Measurements from ENCODE around the gene LCLAT1. TPM values are rescaled to one million over a fixed set of nuclear protein-coding genes. Genes with fewer than 3 reads are reported as not detected.

LCLAT1 gene
- polyA plus RNA-seq, 1 experiment: 10.8 TPM

DNA sequence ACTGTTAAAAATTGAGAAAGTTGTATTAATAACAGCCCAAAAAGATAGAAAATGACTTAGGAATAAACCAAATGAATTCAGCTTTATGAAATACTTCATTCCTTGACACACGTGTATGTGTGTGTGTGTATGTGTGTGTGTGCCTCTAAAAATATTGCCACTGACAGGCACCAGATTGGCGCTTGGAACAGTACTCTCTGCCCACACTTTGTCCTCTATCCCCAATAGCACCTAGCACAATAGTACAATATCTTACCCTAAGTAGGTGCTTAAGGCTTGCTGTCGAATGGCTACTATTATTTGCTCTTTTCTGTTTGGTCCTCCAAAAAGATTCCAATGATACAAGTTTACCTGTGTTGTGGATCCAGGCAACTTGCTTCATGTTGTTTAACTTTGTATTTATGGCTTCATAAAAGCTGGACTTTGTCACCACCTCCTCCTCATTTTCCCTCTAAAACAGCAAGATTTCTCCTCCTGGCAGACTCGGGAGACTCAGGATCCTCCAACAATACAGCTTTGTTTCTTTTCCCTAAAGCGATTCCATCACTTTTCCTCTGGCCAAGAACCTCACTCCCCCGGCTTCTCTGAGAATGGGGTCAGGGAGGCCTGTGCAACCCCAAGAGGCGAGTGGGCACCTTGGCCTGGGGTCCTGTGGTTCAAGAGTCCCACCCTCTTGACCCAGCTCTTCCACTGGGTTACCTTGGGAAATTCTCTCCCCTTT lies 43.3 kb upstream of the LCLAT1 start:
- CTCF ChIA-PET: no interaction called here
- no peak overlapping the region for H3K4me3 ChIP-seq (ENCODE audit: low read depth, low read length)

DNA sequence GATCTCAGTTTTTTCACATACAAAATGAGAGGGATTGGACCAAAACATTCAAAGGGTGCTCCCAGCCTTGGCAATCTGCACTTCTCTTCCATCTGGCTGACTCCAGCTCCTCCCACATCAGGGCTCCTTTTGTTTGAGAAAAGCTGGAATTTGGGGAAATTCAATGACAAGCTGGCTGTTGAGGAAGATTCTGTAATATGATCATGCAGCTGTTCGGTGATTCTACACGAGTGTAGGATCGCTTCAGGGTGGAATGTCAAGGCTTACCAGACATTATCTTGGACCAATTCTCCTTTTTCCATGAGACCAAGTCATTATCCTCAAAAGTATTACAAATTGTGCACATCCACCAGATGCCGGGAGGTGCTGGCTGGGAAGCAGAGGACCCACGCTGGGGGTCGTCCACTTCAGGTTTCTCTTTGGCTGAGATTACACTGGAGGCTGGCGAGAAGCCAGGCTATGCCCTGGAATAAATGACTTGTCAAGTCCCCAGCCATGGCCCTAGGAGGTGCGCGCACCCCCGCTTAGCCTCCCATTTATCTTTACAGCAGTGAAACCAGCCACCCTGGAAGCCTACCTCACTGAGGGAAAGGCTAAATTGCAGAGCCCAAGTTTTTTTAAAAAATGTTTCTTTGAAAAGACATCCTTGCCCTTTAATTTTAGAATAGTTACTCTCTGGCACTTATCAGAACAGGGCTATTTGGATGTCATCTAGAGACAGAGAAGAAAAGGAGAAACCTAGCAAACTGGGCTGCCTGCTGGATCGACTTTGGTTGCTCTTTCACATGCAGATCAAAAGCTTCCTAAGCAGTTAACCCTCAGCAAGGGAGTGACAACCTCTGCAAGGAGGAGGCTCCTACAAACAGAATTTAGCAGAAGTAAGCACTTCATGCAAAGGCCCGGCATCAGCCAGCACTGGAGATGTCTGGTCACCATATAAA lies 42.5 kb upstream of the LCLAT1 start:
- CTCF ChIA-PET: interaction anchor here (0.6 kb wide), 1 partner anchor 66 kb away, joined by 4 read pairs; no protein-coding TSS in a partner anchor
- POLR2A ChIA-PET: interaction anchor here (0.5 kb wide), 1 partner anchor 37 kb away, joined by 3 read pairs; no protein-coding TSS in a partner anchor
- Histone ChIP-seq H3K27me3 (ENCODE audit: control insufficient read depth, insufficient read depth, low read length) (peaks cover 4% of the 10 kb centered on the region; the same call in 1 of the 2 replicates), H3K4me3 (ENCODE audit: low read depth, low read length) (no peak overlapping the region), H3K36me3 (ENCODE audit: control insufficient read depth, insufficient read depth, low read length) (no peaks in the 10 kb centered on the region)
- no peak for DNase-seq (ENCODE audit: low read depth)
- TF ChIP-seq, protein P1, sequence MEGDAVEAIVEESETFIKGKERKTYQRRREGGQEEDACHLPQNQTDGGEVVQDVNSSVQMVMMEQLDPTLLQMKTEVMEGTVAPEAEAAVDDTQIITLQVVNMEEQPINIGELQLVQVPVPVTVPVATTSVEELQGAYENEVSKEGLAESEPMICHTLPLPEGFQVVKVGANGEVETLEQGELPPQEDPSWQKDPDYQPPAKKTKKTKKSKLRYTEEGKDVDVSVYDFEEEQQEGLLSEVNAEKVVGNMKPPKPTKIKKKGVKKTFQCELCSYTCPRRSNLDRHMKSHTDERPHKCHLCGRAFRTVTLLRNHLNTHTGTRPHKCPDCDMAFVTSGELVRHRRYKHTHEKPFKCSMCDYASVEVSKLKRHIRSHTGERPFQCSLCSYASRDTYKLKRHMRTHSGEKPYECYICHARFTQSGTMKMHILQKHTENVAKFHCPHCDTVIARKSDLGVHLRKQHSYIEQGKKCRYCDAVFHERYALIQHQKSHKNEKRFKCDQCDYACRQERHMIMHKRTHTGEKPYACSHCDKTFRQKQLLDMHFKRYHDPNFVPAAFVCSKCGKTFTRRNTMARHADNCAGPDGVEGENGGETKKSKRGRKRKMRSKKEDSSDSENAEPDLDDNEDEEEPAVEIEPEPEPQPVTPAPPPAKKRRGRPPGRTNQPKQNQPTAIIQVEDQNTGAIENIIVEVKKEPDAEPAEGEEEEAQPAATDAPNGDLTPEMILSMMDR (IDR thresholded peaks at IDR 0.05; ENCODE audit: insufficient read depth, low read depth, low read length): no peak

More for the DNA sequence above, 43.3 kb upstream of the LCLAT1 start:
- H3K27me3 ChIP-seq (ENCODE audit: control insufficient read depth, insufficient read depth, low read length): peaks cover 4% of the 10 kb centered on the region; the same call in 1 of the 2 replicates
- no peak for DNase-seq (ENCODE audit: low read depth)
- POLR2A ChIA-PET: interaction anchor here (0.5 kb wide), 1 partner anchor 36 kb away, joined by 3 read pairs; no protein-coding TSS in a partner anchor
- no peaks in the 10 kb centered on the region for H3K36me3 ChIP-seq (ENCODE audit: control insufficient read depth, insufficient read depth, low read length)
- TF ChIP-seq, protein P1 (IDR thresholded peaks at IDR 0.05; ENCODE audit: insufficient read depth, low read depth, low read length): no peak

DNA sequence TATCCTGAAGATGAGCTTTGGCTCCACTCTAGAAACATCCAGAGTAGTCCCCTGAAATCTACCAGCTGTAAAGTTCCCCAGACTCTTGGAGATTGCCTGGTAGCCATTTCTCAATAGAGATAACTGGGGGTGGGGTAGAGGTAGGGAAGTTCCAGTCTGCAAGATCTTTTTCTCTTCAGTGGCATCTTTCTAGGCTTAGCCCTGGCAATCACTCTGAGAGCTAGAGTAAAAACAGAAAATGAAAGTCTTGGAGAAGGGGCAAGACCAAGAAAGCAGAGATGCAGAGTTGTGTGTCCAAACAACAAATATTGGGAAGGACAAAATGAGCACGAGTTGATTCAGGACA lies 41.8 kb upstream of the LCLAT1 start:
- TF ChIP-seq, protein P1 (IDR thresholded peaks at IDR 0.05; ENCODE audit: insufficient read depth, low read depth, low read length): no peak
- H3K27me3 ChIP-seq (ENCODE audit: control insufficient read depth, insufficient read depth, low read length): 0 out of 2 replicates have a peak, but pooled peaks cover 2% of the 10 kb centered on the region
- H3K4me3 ChIP-seq (ENCODE audit: low read depth, low read length): no peak overlapping the region
- no peaks in the 10 kb centered on the region for H3K36me3 ChIP-seq (ENCODE audit: control insufficient read depth, insufficient read depth, low read length)
- POLR2A ChIA-PET: no interaction called here
- CTCF ChIA-PET: no interaction called here
- no peak for DNase-seq (ENCODE audit: low read depth)

DNA sequence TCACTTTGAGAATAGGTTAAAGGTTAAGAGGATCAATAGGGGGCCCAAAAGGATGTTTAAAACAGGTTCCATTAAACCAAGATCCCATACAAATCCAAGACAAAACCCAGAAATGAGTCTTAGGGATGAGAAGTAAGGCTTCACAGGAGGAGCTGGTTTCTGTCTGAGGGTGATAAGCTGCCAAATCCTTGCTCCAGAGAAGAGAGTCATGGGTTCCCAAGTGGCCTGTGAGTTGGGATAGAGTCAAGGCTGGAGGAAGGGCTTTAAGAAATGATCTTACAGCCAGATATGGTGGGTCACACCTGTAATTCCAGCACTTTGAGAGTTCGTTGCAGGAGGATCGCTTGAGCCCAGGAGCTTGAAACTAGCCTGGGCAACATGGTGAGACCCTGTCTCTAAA lies 40.2 kb upstream of the LCLAT1 start:
- ChIA-PET CTCF (interaction anchor here (1.5 kb wide), 1 partner anchor 37 kb away, joined by 3 read pairs; no protein-coding TSS in a partner anchor), POLR2A (no interaction called here)
- TF ChIP-seq, protein P1 (IDR thresholded peaks at IDR 0.05; ENCODE audit: insufficient read depth, low read depth, low read length): no peak
- H3K27me3 ChIP-seq (ENCODE audit: control insufficient read depth, insufficient read depth, low read length): 0 out of 2 replicates have a peak, but pooled peaks cover 2% of the 10 kb centered on the region
- DNase-seq (ENCODE audit: low read depth): no peak
- H3K36me3 ChIP-seq (ENCODE audit: control insufficient read depth, insufficient read depth, low read length): no peaks in the 10 kb centered on the region
- no peak overlapping the region for H3K4me3 ChIP-seq (ENCODE audit: low read depth, low read length)
